Measurements from ENCODE around the gene FSIP2.

Gene FSIP2

GRCh38 chr2:185828326-185828725, 89.7 kb downstream of the FSIP2 start:
- TF ChIP-seq CTCF (IDR thresholded peaks at IDR 0.05) (no peak), ZFX (IDR thresholded peaks at IDR 0.05; ENCODE audit: borderline replicate concordance) (no peak)
- no peak overlapping the region for H3K27ac ChIP-seq

GRCh38 chr2:185833864-185834263, 95.3 kb downstream of the FSIP2 start:
- H3K27ac ChIP-seq, result no peak overlapping the region
- TF ChIP-seq CTCF (IDR thresholded peaks at IDR 0.05), result no peak
- no peak for TF ChIP-seq ZFX (IDR thresholded peaks at IDR 0.05; ENCODE audit: borderline replicate concordance)

- H3K27ac ChIP-seq, result no peak overlapping the region
- no peak for TF ChIP-seq ZFX (IDR thresholded peaks at IDR 0.05; ENCODE audit: borderline replicate concordance)
- TF ChIP-seq CTCF (IDR thresholded peaks at IDR 0.05), result no peak
These were observed 97.4 kb downstream of the FSIP2 start for GRCh38 chr2:185835974-185836373.

GRCh38 chr2:185854885-185855284, 116.3 kb downstream of the FSIP2 start:
- TF ChIP-seq CTCF (IDR thresholded peaks at IDR 0.05) (no peak), ZFX (IDR thresholded peaks at IDR 0.05; ENCODE audit: borderline replicate concordance) (no peak)
- peak overlapping the region; percentile 48 for H3K27ac ChIP-seq

GRCh38 chr2:185857691-185858090, 119.1 kb downstream of the FSIP2 start:
- H3K27ac ChIP-seq, result no peak overlapping the region
- TF ChIP-seq CTCF (IDR thresholded peaks at IDR 0.05) (no peak), ZFX (IDR thresholded peaks at IDR 0.05; ENCODE audit: borderline replicate concordance) (no peak)

- H3K27ac ChIP-seq, result no peak overlapping the region
- TF ChIP-seq CTCF (IDR thresholded peaks at IDR 0.05), result no peak
- TF ChIP-seq ZFX (IDR thresholded peaks at IDR 0.05; ENCODE audit: borderline replicate concordance), result no peak
These were observed 120.9 kb downstream of the FSIP2 start for GRCh38 chr2:185859506-185859905.

GRCh38 chr2:185860321-185860720, 121.7 kb downstream of the FSIP2 start:
- H3K27ac ChIP-seq, result no peak overlapping the region
- TF ChIP-seq CTCF (IDR thresholded peaks at IDR 0.05) (no peak), ZFX (IDR thresholded peaks at IDR 0.05; ENCODE audit: borderline replicate concordance) (no peak)

All from 22Rv1 (cell line).